ENCODE results near the gene MSS51.
"Not testable (repeated sequence)": the region's sequence is repeated elsewhere in the genome, so short reads cannot be mapped to it uniquely, and the experiment has no call there.

MSS51 gene

DNA sequence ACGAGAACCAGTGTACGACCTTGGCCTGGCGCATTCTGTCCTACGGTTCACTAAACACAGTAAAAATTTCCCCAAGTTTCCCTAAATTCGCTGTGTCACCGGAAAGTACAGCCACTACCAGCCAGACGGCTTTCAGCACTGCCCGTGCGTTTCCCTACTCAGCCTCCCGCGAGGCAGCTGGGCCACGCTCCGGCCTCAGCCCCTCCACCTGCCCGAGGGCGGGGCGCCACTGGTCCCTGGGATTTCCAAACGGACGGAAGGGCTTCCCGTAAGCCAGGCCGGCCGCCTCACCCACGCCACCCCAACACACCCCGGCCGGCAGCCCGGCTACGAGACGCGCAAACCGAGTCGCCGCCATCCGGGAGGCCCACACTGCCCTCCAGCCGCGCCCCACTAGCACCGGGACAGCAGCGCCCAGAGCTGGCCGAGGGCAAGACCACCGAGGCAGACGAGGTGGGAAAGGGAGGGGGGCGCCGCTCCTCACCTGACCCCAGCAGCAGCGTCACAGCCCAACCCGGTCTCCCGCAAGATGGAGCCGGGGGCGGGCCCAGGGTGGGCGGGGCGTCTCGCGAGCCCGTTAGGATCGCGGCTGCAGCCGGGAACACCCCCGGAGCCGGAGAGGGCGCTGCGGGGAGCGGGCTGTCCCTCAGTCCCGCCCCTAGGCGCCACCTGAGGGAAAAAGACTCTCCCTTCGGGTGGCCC lies 19.7 kb downstream of the MSS51 start, which contains the start of gene ANXA7:
ANXA7 (minus strand) TSS at position 531 of the 702 bp plus-strand sequence. CDS start 13,202 bp downstream, outside the sequence.
- DNase-seq: peak; percentile 97

DNA sequence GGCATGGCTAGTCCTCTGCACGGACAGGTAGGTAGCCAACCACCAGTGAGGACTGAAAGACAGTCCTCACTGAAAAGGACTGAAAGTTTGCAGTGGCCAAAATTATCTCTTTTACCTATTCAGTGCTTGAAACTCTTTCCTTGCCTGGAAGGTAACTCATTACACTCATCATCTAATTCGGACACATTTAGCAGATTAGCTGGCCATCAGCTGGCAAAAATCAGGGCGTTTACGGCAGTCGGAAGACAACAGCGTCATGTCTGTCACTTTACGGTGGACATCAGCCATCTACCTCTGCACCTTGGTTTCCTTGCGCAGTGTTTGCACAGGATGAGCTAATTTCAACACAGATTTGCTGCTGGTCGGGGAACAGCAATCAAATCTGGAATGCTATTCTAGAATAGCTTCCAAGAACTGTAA lies 20.2 kb downstream of the MSS51 start:
- DNase-seq: no peak

DNA sequence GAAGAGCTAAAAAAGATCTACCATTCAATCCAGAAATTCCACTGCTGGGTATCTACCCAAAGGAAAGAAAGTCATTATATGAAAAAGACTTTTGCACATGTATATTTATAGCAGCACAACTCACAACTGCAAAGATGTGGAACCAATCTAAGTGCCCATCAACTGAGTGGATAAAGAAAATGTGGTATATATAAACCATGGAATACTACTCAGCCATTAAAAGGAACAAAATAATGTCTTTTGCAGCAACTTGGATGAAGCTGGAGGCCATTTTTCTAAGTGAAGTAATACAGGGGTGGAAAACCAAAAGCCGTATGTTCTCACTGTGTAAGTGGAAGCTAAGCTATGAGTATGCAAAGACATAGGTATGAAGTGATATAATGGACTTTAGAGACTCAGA lies 22.5 kb downstream of the MSS51 start:
- DNase-seq: no peak

DNA sequence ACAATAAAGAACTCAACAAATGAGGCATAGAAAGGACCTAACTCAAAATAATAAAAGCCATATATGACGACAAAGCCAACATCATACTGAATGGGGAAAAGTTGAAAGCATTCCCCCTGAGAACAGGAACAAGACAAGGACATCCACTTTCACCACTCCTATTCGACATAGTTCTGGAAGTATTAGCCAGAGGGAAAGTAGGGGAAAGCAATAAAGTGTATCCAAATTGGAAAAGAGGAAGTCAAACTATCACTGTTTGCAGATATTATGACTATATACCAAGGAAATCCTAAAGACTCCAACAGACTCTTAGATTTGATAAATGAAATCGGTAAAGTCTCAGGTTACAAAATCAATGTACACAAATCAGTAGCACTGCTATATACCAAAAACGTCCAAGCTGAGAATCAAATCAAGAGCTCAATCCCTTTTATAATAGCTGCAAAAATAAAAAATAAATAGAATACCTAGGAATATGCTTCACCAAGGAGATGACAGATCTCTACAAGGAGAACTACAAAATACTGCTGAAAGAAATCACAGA lies 24.3 kb downstream of the MSS51 start:
- DNase-seq: no peak

DNA sequence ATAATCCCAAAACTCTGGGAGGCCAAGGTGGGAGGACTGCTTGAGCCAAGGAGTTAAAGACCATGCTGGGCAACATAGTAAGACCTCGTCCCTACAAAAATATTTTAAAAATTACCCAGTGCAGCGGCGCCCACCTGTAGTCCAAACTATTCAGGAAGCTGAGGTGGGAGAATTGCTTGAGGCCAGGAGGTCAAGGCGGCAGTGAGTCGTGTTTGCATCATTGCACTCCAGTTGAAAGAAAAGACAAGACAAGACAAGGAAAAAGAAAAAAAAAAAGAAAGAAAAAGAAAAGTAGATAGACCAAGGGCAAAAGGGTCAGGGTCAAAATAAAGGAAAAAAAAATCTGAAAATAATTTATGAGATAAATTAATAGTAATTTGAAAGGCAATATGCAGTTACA lies 25.3 kb downstream of the MSS51 start:
- DNase-seq: no peak

DNA sequence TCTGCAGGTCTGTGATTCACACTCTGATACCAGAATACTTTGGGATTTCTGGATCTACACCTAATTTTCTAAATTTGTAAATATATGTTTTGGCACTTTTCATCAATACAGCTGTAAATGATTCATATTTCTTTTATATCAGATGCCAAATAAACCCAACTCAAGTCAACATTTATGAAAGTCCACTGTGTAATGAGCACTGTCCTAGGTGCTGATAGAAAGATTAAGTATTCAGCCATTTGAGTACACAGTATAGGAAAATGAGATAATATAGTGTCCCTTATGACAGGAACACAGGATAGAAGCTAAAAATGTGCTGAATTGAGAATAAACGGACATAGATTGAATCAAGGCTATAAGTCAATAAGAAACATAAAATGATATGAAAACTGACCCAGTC lies 25.9 kb downstream of the MSS51 start:
- no peak for DNase-seq

DNA sequence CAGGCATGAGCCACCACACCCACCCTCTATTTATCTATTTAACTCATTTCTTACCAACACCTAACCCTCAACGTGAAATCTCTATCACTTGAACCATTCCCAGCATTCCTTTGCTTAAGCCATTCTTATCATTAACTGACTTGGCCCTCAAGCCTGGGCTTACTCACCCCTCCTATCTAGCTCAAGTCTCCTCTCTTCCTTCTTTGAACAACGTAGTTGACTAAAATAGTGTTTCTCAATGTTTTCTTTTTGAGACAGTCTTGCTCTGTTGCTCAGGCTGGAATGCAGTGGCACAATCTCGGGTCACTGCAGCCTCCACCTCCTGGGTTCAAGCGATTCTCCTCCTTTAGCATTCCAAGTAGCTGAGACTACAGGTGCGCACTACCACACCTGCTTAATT lies 26.5 kb downstream of the MSS51 start:
- no peak for DNase-seq

DNA sequence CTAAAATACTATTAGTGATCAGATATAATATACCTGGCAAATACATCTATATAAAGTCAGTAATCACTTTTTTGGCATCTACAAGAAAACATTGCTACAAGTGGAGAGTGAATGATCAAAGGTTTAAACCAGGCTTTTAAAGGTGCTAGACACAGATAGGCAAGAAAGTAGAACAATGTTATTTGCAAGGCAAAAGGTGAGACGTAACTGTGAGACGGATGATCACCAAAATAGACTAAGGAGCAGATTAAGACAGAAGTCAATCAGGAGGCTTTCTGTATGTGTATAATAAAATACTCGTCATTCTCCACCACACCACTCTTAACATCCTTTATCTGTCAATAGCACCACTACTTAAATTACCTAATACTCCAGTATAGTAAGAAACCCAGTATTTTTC lies 27.8 kb downstream of the MSS51 start:
- no peak for DNase-seq

DNA sequence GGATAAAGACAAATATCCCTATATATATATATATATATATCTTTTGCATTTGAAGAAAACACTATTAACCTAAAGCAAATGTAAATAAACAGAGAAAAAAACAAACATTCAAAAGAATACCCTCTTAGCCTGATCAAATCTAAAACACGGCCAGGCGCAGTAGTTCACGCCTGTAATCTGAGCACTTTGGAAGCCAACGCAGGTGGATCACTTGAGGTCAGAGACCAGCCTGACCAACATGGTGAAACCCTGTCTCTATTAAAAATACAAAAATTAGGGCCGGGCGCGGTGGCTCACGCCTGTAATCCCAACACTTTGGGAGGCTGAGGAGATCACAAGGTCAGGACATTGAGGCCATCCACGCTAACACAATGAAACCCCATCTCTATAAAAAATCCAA lies 28.7 kb downstream of the MSS51 start:
- no peak for DNase-seq

DNA sequence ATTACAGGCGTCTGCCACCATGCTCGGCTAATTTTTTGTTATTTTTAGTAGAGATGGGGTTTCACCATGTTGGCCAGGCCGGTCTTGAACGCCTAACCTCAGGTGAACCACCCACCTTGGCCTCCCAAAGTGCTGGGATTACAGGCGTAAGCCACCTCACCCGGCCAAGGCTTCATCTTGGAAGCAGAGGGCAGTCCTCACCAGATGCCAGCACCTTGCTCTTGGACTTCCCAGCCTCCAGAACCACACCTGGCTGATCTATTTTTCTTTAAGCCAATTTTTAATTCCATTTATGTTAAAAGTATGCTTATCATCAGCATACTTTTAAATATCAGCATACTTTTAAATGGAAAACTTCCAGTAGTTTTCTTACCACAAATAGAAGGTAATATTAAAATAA lies 31.7 kb downstream of the MSS51 start:
- DNase-seq: no peak

DNA sequence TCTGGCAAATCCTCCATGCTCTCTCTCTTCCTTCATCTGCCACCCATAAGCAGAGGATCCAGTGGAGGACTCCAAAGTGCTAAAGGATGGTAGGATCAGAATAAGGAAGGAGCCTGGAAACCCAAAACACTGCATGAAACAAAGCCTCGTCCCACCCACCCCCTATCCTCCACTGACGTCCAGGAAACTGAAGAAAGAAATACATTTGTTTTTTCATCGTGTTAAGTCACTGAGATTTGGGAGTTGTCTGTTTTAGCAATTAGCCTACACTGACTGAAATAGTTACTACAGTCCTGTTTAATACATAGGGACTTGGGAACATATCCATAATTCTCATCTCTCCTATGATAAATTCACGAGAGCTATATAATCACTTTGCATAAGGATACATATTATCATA lies 34.3 kb downstream of the MSS51 start:
- DNase-seq: no peak

DNA sequence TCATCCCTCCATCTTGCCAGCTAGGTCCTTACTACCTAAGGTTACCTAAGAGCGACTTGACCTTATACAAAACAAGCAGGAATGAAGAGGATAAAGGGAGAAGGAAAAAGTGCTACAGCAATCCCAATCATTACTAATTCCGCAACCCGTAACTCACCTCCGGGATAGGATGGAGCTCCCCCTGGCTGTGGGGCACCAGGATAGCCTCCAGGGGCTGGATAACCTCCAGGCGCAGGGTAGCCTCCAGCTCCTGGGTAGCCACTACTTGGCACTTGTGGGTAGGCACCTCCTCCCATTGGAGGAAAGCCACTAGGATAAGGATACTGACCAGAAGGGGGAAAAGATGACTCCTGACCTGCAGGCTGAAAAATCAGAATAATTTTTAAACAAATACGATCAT lies 35.3 kb downstream of the MSS51 start:
- DNase-seq: no peak

DNA sequence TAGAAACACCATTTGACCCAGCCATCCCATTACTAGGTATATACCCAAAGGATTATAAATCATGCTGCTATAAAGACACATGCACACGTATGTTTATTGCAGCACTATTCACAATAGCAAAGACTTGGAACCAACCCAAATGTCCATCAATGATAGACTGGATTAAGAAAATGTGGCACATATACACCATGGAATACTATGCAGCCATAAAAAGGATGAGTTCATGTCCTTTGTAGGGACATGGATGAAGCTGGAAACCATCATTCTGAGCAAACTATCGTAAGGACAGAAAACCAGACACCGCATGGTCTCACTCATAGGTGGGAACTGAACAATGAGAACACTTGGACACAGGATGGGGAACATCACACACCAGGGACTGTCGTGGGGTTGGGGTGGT lies 39.0 kb downstream of the MSS51 start:
- DNase-seq: not testable (repeated sequence)

DNA sequence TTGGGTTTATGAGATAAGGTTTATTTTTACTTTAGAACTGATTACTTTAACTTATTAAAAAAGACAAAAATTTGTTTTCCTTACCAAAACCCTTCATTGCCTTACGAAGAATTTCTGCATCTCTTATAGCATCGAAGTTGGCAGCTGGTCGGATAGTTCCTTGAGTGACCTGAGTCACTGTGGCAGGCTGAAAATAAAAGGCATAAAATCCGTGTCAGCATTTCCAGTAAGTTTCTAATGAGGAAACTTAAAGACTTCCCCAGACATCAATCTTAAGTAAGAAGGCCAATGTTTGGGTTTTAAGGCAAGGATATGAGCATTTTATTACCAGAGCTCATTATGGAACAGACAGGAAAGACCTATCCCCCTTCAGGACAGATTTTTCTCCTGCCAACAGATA lies 45.1 kb downstream of the MSS51 start:
- DNase-seq: no peak

DNA sequence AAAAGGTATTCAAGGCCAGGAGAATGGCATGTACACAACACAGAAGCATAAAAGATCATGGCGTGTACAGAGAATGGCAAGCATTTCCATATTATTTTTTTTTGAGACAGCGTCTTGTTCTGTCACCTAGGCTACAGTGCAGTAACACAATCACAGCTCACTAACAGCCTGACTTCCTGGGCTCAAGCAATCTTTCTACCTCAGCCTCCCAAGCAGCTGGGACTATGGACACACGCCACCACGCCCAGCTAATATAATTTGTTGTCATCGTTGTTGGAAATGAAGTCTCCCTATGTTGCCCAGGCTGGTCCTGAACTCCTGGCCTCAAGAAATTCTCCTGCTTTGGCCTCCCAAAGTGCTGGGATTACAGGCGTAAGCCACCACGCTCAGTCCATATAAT lies 46.8 kb downstream of the MSS51 start:
- no peak for DNase-seq

DNA sequence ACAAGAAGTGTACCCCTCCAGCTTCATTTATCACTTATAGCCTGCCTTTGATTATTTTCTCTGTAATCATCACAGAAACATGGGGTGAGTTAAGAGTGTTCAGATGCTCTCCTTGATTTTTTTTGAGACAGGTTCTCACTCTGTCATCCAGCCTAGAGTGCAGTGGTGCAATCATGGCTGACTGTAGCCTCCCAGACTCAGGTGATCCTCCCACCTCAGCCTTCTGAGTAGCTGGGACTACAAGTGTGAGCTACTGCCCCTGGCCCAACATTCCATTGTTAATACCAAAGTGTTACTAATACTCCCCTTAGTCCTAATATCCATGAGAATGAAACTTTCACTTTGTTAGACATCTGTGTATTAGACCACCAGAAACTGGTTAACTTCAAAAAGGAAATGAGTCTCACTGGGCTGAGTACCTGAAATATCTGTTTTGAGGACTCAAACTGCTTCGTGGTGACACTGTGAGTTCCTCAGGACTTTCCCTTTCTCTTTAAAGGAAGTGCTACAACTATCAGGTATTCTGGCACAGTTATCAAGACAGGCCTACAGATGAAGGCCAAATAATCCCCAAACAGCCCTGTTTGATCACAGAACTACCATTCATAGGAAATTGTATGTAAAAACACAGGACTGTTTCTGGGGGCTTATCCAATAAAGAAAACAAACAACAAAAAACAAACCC lies 54.2 kb downstream of the MSS51 start:
- DNase-seq: no peak

DNA sequence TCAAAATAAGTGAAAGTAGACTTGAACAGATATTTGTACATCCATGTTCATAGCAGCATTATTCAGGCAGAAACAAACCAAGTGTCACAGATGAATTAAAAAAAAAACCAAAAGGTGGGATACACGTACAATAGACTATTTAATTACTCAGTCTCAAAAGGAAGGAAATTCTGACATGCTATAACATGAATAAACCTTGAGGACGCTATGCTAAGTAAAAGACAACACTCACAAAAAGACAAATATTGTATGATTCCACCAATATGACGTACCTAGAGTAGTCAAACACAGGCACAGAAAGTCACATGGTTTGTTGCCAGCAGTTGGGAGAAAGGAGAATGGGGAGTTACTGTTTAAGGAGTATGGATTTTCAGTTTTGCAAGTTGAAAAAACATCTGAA lies 56.7 kb downstream of the MSS51 start:
- no peak for DNase-seq

All from activated CD8-positive, alpha-beta memory T cell treated with anti-CD3 and anti-CD28 coated beads, Interleukin-2, amount 50 U/mL, for 48 hours (primary cell).